Parathyroid adenoma (tissue), 2 donors: ENCODE data around the gene TSLP.

Experiments used
- H2AFZ ChIP-seq: fragments of 300-600 bp; sonication (generic); one replicate; pipeline ENCODE4 v1.7.0; 2017; ENCODE audit warnings: antibody characterized with exemption, mild to moderate bottlenecking
- H3K27ac ChIP-seq: fragments of 300-600 bp; sonication (generic); one replicate; pipeline ENCODE4 v1.7.0; 2017
- H3K27me3 ChIP-seq: fragments of 300-600 bp; sonication (generic); one replicate; pipeline ENCODE4 v1.7.0; 2017; ENCODE audit warnings: low read length; ENCODE audit not compliant: control insufficient read depth, insufficient read depth
- H3K36me3 ChIP-seq: fragments of 300-600 bp; sonication (generic); one replicate; pipeline ENCODE4 v1.7.0; 2017; ENCODE audit warnings: low read length; ENCODE audit not compliant: control insufficient read depth, insufficient read depth
- H3K4me1 ChIP-seq: fragments of 300-600 bp; sonication (generic); one replicate; pipeline ENCODE4 v1.7.0; 2017; ENCODE audit warnings: control low read depth
- H3K4me2 ChIP-seq: fragments of 300-600 bp; sonication (generic); one replicate; pipeline ENCODE4 v1.7.0; 2017; ENCODE audit warnings: low read length
- H3K4me3 ChIP-seq: fragments of 300-600 bp; sonication (generic); one replicate; pipeline ENCODE4 v1.7.0; 2017; ENCODE audit warnings: low read depth, low read length
- H3K79me2 ChIP-seq: fragments of 300-600 bp; sonication (generic); one replicate; pipeline ENCODE4 v1.7.0; 2017; ENCODE audit warnings: control low read depth
- H3K9ac ChIP-seq: fragments of 300-600 bp; sonication (generic); one replicate; pipeline ENCODE4 v1.7.0; 2017; ENCODE audit warnings: mild to moderate bottlenecking
- H3K9me3 ChIP-seq: fragments of 300-600 bp; sonication (generic); one replicate; pipeline ENCODE4 v1.7.0; 2017; ENCODE audit warnings: low read length; ENCODE audit not compliant: control insufficient read depth
- TF ChIP-seq, protein P1 (sequence below): fragments of 300-600 bp; sonication (generic); IDR thresholded peaks from one replicate; pipeline ENCODE4 v1.7.0; 2017; ENCODE audit warnings: antibody characterized with exemption, mild to moderate bottlenecking
- donor health status: primary hyperparathyroidism.

The TSLP gene

GRCh38 chr5:111060169-111060568 is 11.3 kb upstream of the TSLP start:
- no peaks in the 10 kb centered on the region for H3K79me2 ChIP-seq
- H2AFZ ChIP-seq = no peak overlapping the region
- H3K4me2 ChIP-seq = no peak overlapping the region

DNA sequence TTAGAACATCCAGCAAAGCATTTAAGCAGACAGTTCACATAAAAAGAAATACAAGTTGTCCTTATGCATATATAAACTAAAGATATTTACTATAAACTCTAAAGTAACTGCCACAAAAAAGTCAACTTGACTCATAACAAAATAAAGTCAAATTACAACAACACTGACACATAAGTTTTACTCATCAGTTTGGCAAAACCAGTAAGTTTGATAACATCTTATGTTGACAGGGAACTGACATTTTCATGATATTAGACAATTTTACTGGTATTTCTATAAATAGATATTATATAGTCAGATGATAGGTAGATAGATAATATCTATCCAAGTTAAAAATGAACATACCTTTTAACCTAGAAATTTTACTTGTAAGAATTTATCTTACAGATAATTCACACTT is 9.9 kb upstream of the TSLP start:
- Histone ChIP-seq H3K9ac (no peak overlapping the region), H3K4me1 (no peaks in the 10 kb centered on the region), H3K27ac (no peak overlapping the region), H3K36me3 (no peaks in the 10 kb centered on the region), H3K79me2 (no peaks in the 10 kb centered on the region), H3K9me3 (no peaks in the 10 kb centered on the region), H3K27me3 (no peaks in the 10 kb centered on the region), H2AFZ (no peak overlapping the region), H3K4me3 (no peak overlapping the region), H3K4me2 (no peak overlapping the region)
- TF ChIP-seq, protein P1, sequence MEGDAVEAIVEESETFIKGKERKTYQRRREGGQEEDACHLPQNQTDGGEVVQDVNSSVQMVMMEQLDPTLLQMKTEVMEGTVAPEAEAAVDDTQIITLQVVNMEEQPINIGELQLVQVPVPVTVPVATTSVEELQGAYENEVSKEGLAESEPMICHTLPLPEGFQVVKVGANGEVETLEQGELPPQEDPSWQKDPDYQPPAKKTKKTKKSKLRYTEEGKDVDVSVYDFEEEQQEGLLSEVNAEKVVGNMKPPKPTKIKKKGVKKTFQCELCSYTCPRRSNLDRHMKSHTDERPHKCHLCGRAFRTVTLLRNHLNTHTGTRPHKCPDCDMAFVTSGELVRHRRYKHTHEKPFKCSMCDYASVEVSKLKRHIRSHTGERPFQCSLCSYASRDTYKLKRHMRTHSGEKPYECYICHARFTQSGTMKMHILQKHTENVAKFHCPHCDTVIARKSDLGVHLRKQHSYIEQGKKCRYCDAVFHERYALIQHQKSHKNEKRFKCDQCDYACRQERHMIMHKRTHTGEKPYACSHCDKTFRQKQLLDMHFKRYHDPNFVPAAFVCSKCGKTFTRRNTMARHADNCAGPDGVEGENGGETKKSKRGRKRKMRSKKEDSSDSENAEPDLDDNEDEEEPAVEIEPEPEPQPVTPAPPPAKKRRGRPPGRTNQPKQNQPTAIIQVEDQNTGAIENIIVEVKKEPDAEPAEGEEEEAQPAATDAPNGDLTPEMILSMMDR = no peak

More at GRCh38 chr5:111060169-111060568, 11.3 kb upstream of the TSLP start:
- Histone ChIP-seq H3K9ac (no peak overlapping the region), H3K36me3 (no peaks in the 10 kb centered on the region), H3K4me3 (no peak overlapping the region), H3K27ac (no peak overlapping the region), H3K9me3 (no peaks in the 10 kb centered on the region), H3K4me1 (no peaks in the 10 kb centered on the region), H3K27me3 (no peaks in the 10 kb centered on the region)
- TF ChIP-seq, protein P1 = no peak

DNA sequence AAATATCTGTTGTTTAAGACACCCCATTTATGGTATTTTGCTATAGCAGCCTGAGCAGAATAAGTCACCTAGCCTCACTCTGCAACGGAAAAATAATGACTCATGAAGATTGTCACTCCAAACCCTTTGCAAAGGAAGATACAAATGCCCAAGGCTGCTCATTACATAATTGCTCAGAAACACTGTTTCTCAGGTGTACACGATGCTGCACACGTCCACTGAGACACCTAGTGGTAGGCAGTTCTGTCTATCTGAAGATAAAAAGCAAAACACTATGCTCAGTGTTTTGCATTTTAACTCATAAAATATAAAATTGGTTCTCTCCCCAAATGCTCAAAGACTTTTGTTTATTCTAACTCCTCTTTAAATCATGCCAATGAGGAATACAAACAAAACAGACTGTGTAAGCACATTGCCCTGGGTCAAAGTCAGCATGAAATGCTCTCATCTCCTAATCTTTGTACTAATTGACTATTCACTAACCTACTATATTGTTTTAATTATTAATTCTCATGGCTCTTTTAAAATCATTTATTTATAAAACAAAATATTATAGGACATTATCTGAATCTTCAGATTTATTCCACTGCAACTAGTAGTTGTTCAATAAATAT is 7.7 kb upstream of the TSLP start:
- Histone ChIP-seq H3K9ac (no peak overlapping the region), H3K4me3 (no peak overlapping the region), H3K27me3 (no peaks in the 10 kb centered on the region), H3K4me1 (no peaks in the 10 kb centered on the region), H2AFZ (no peak overlapping the region), H3K4me2 (no peak overlapping the region), H3K9me3 (no peaks in the 10 kb centered on the region), H3K36me3 (no peaks in the 10 kb centered on the region), H3K79me2 (no peaks in the 10 kb centered on the region), H3K27ac (no peak overlapping the region)
- TF ChIP-seq, protein P1 = peak; percentile 21

GRCh38 chr5:111066261-111066938 is 5.1 kb upstream of the TSLP start:
- no peaks in the 10 kb centered on the region for H3K27me3 ChIP-seq
- H3K9me3 ChIP-seq = no peaks in the 10 kb centered on the region
- no peaks in the 10 kb centered on the region for H3K36me3 ChIP-seq
- H3K79me2 ChIP-seq = no peaks in the 10 kb centered on the region
- no peak overlapping the region for H3K27ac ChIP-seq
- H2AFZ ChIP-seq = no peak overlapping the region
- H3K4me3 ChIP-seq = no peak overlapping the region
- TF ChIP-seq, protein P1 = no peak
- H3K4me2 ChIP-seq = no peak overlapping the region
- H3K4me1 ChIP-seq = no peaks in the 10 kb centered on the region
- no peak overlapping the region for H3K9ac ChIP-seq

GRCh38 chr5:111068213-111068612 is 3.3 kb upstream of the TSLP start:
- H3K4me2 ChIP-seq = no peak overlapping the region
- no peaks in the 10 kb centered on the region for H3K36me3 ChIP-seq
- no peaks in the 10 kb centered on the region for H3K79me2 ChIP-seq
- H3K4me3 ChIP-seq = no peak overlapping the region
- no peaks in the 10 kb centered on the region for H3K27me3 ChIP-seq
- TF ChIP-seq, protein P1 = no peak
- no peaks in the 10 kb centered on the region for H3K4me1 ChIP-seq
- no peak overlapping the region for H3K27ac ChIP-seq
- no peak overlapping the region for H2AFZ ChIP-seq
- H3K9ac ChIP-seq = no peak overlapping the region
- H3K9me3 ChIP-seq = no peaks in the 10 kb centered on the region
